Stomach (tissue), 9 donors: ENCODE measurements around the gene HEMGN. TPM values are rescaled to one million over a fixed set of nuclear protein-coding genes. Genes with fewer than 3 reads are reported as not detected.

Experiments
- DNase-seq, 2 donors: peaks; one replicate each; pipeline versions ENCODE4 v3.0.0 to v3.0.0-alpha.2; 2013 to 2019
- H3K27ac ChIP-seq, 5 donors: fragments of 200-600 bp in 4 of 5; sonication (generic) in 4 of 5; one replicate each; pipeline ENCODE4 v1.5.1; 2013 to 2019; ENCODE audit warnings: mild to moderate bottlenecking in 1 of 5, moderate library complexity in 1 of 5
- H3K27me3 ChIP-seq, 3 donors: fragments of 200-600 bp; sonication (generic); one replicate each; pipeline ENCODE4 v1.5.1; 2017 to 2019; ENCODE audit warnings: mixed run types in 1 of 3
- H3K36me3 ChIP-seq, 4 donors: fragments of 200-600 bp; sonication (generic); 1 replicate in 3 of 4; 2 replicates in 1 of 4; pipeline ENCODE4 v1.5.1; 2016 to 2019
- H3K4me1 ChIP-seq, 4 donors: fragments of 200-600 bp; sonication (generic); one replicate each; pipeline ENCODE4 v1.5.1; 2016 to 2019
- H3K4me3 ChIP-seq, 4 donors: fragments of 200-600 bp; sonication (generic) in 3 of 4; one replicate each; pipeline ENCODE4 v1.5.1; 2016 to 2019; ENCODE audit warnings: mild to moderate bottlenecking in 1 of 4
- H3K9me3 ChIP-seq, 4 donors: fragments of 200-600 bp; sonication (generic); one replicate each; pipeline ENCODE4 v1.5.1; 2016 to 2019
- EP300 ChIP-seq: sonication (generic); formaldehyde crosslinking; IDR thresholded peaks from one replicate; pipeline ENCODE4 v1.6.1; 2017; ENCODE audit warnings: antibody characterized with exemption
- POLR2A ChIP-seq, 4 donors: fragments of 450-650 bp; IDR thresholded peaks; one replicate each; pipeline ENCODE4 v1.6.1; 2016; ENCODE audit warnings: antibody characterized with exemption in 4 of 4, control low read depth in 2 of 4, mild to moderate bottlenecking in 1 of 4, moderate library complexity in 1 of 4
- POLR2AphosphoS5 ChIP-seq, 3 donors: sonication (generic); formaldehyde crosslinking; IDR thresholded peaks; one replicate each; pipeline ENCODE4 v1.6.1; 2016; ENCODE audit warnings: antibody characterized with exemption in 3 of 3
- WGBS, 5 donors: extraction: QIAGEN DNeasy Blood & Tissue Kit in 3 of 5; methylation state at CpG; one replicate each; pipeline versions ENCODE4 v1.1.5 to v1.1.7; 2013 to 2018; 5-methylcytosine and 5-hydroxymethylcytosine counted together
- intact Hi-C: fragments of 100-400 bp; cut with DNase I; formaldehyde crosslinking; loops from one replicate; pipeline ENCODE4 v1.15.1; 2023; ENCODE audit warnings: low total_unique reads
- polyA plus RNA-seq, 3 donors: library from polyadenylated mRNA; stranded (reverse); fragments of 200-250 nt; gene quantifications; one replicate each; pipeline ENCODE4 v1.2.3, GENCODE V29; 2013
- total RNA-seq, 5 donors: library from RNA; depleted of rRNA; stranded (reverse); fragments of >200 nt; gene quantifications; one replicate each; pipeline versions ENCODE4 v1.1.0 to v1.2.3, GENCODE V29; 2014 to 2016
- TF ChIP-seq, protein P1 (sequence below), 7 experiments: fragments of 450-650 bp in 4 of 7; fragments of 200-600 bp in 3 of 7; sonication (generic) in 3 of 7; IDR thresholded peaks; one replicate each; pipeline ENCODE4 v1.5.1; 2016 to 2019; ENCODE audit warnings: antibody characterized with exemption in 7 of 7, control low read depth in 2 of 7, mild to moderate bottlenecking in 1 of 7
- donor health status: healthy with polysubstance abuse.
- donor health status: Bipolar disorder and iron deficiency.
- donor health status: healthy.

Gene HEMGN
- total and polyA plus RNA-seq, 8 donors, result 1.8 TPM; not detected in 7

GRCh38 chr9:97983589-97984187 is 45.7 kb upstream of the HEMGN start:
- Histone ChIP-seq H3K4me1 (peaks cover 27 to 60% (median 52%) of the 10 kb centered on the region in 4 donors), H3K4me3 (peak overlapping the region; percentile 80 to 95 (median 88)), H3K27me3 (no peaks in the 10 kb centered on the region), H3K27ac (peak overlapping the region; percentile 96 to 100 (median 99)), H3K9me3 (no peaks in the 10 kb centered on the region), H3K36me3 (no peaks in the 10 kb centered on the region)
- WGBS, 5 donors, result 0 to 1% (median 1%) methylated on average over 27 to 69 of the region's 70 CpGs
- no peak for TF ChIP-seq EP300
- TF ChIP-seq POLR2AphosphoS5 (IDR thresholded peaks at IDR 0.05), result no peak
- TF ChIP-seq, protein P1, sequence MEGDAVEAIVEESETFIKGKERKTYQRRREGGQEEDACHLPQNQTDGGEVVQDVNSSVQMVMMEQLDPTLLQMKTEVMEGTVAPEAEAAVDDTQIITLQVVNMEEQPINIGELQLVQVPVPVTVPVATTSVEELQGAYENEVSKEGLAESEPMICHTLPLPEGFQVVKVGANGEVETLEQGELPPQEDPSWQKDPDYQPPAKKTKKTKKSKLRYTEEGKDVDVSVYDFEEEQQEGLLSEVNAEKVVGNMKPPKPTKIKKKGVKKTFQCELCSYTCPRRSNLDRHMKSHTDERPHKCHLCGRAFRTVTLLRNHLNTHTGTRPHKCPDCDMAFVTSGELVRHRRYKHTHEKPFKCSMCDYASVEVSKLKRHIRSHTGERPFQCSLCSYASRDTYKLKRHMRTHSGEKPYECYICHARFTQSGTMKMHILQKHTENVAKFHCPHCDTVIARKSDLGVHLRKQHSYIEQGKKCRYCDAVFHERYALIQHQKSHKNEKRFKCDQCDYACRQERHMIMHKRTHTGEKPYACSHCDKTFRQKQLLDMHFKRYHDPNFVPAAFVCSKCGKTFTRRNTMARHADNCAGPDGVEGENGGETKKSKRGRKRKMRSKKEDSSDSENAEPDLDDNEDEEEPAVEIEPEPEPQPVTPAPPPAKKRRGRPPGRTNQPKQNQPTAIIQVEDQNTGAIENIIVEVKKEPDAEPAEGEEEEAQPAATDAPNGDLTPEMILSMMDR (IDR thresholded peaks at IDR 0.05), result no peak
- TF ChIP-seq POLR2A (IDR thresholded peaks at IDR 0.05), result no peak
- intact Hi-C loops, result no loop called here
- DNase-seq, result peak; percentile 59 to 87

- peak; percentile 94 to 98 for DNase-seq
- no peaks in the 10 kb centered on the region for H3K27me3 ChIP-seq
- peak within 1 kb of the TSS; percentile 96 to 100 (median 99) for H3K27ac ChIP-seq
- no peaks in the 10 kb centered on the region for H3K9me3 ChIP-seq
- H3K36me3 ChIP-seq, result no peaks in the 10 kb centered on the region
- H3K4me1 ChIP-seq, result peaks cover 21 to 52% (median 46%) of the 10 kb centered on the region in 4 donors
- intact Hi-C loops, result no loop called here
- TF ChIP-seq EP300 (no peak), POLR2AphosphoS5 (IDR thresholded peaks at IDR 0.05) (peak; percentile 35 to 54 (median 50))
- TF ChIP-seq, protein P1 (IDR thresholded peaks at IDR 0.05), result peak in 5 of 7 experiments; percentile 25 to 97 (median 85)
- WGBS, 5 donors, result 0 to 1% (median 0%) methylated on average over 50 to 105 of the region's 105 CpGs
- peak within 1 kb of the TSS; percentile 80 to 95 (median 88) for H3K4me3 ChIP-seq
Observed at GRCh38 chr9:97982683-97983588, 45.0 kb upstream of the HEMGN start, which contains the start of gene ANP32B. Gene ANP32B (plus strand): TSS chr9:97983341. CDS start chr9:97983556, 215 bp downstream.

GRCh38 chr9:97981846-97982682 is 44.1 kb upstream of the HEMGN start:
- 34 to 43% (median 38%) methylated on average over 14 to 15 of the region's 15 CpGs for WGBS, 5 donors
- DNase-seq, result peak in 1 of 2 donors; percentile 31
- intact Hi-C loops, result no loop called here

More at GRCh38 chr9:97981846-97982682, 44.1 kb upstream of the HEMGN start:
- Histone ChIP-seq H3K9me3 (no peaks in the 10 kb centered on the region), H3K27ac (peak overlapping the region; percentile 96 to 100 (median 99)), H3K27me3 (no peaks in the 10 kb centered on the region), H3K4me1 (peaks cover 16 to 43% (median 38%) of the 10 kb centered on the region in 4 donors), H3K4me3 (peak overlapping the region; percentile 80 to 95 (median 88)), H3K36me3 (no peaks in the 10 kb centered on the region)
- TF ChIP-seq, protein P1 (IDR thresholded peaks at IDR 0.05), result no peak
- TF ChIP-seq POLR2A (IDR thresholded peaks at IDR 0.05), result no peak
- TF ChIP-seq POLR2AphosphoS5 (IDR thresholded peaks at IDR 0.05), result no peak
- no peak for TF ChIP-seq EP300
